Esophagus squamous epithelium (tissue), 4 donors: ENCODE results near the gene NOL4L.

ENCODE experiments used
- POLR2A ChIP-seq, 4 donors: fragments of 450-650 bp; IDR thresholded peaks; one replicate each; pipeline ENCODE4 v1.6.1; 2017; ENCODE audit warnings: antibody characterized with exemption in 4 of 4, mild to moderate bottlenecking in 4 of 4, moderate library complexity in 3 of 4
- TF ChIP-seq, protein P1 (sequence below), 6 experiments: fragments of 450-650 bp in 4 of 6; fragments of 200-600 bp in 2 of 6; sonication (generic) in 2 of 6; IDR thresholded peaks; one replicate each; pipeline ENCODE4 v1.5.1; 2016 to 2019; ENCODE audit warnings: antibody characterized with exemption in 6 of 6, mild to moderate bottlenecking in 4 of 6, moderate library complexity in 4 of 6

DNA sequence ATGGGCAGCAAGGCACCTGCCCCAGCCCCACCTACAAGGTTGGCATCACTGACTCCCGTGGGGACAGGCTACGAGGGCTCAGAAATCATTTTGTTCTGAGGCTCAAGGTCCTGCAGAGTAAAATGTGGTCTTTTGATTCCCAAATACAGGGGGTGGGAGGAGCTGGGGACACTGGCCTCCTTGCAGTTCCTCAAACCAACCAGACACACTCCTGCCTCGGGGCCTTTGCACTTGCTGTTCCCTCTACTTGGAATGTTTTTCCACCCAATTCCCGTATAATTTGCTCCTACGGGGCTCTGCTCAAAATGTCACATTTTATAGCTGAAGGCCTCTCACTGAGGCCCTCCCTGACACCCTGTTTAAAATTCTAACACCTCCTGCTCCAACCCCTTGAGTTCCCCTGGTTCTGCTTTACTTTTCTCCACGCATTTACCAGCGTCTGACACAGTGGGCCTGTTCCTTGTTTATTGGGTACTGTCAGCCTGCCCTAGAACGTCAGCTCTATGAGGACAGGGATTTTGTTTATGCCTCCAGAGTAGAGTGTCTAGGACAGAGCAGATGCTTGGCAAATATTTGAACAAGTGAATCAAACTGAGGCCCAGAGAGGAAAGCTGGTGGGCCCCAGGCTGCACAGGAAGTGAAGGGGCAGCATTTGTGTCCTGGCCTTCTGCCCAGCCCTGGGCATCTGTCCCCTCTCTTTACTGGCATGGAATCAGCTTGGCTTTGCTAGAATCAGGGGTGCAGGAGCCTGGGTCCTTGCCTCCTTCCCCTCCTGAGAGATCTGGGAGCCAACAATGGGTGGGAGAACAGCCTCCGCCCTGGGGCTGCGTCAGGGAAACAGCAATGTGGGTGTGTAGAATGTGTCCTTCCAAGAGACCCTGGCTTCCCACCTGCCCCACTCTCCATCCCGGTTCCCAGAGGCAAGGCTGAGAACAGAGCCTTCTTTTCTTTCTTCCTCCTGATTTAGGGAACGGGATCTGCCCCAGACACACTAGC is 18.5 kb downstream of the NOL4L start:
- TF ChIP-seq, protein P1, sequence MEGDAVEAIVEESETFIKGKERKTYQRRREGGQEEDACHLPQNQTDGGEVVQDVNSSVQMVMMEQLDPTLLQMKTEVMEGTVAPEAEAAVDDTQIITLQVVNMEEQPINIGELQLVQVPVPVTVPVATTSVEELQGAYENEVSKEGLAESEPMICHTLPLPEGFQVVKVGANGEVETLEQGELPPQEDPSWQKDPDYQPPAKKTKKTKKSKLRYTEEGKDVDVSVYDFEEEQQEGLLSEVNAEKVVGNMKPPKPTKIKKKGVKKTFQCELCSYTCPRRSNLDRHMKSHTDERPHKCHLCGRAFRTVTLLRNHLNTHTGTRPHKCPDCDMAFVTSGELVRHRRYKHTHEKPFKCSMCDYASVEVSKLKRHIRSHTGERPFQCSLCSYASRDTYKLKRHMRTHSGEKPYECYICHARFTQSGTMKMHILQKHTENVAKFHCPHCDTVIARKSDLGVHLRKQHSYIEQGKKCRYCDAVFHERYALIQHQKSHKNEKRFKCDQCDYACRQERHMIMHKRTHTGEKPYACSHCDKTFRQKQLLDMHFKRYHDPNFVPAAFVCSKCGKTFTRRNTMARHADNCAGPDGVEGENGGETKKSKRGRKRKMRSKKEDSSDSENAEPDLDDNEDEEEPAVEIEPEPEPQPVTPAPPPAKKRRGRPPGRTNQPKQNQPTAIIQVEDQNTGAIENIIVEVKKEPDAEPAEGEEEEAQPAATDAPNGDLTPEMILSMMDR (IDR thresholded peaks at IDR 0.05): no peak
- TF ChIP-seq POLR2A (IDR thresholded peaks at IDR 0.05): no peak
